ENCODE results near the gene SEC14L6.

The SEC14L6 gene

DNA sequence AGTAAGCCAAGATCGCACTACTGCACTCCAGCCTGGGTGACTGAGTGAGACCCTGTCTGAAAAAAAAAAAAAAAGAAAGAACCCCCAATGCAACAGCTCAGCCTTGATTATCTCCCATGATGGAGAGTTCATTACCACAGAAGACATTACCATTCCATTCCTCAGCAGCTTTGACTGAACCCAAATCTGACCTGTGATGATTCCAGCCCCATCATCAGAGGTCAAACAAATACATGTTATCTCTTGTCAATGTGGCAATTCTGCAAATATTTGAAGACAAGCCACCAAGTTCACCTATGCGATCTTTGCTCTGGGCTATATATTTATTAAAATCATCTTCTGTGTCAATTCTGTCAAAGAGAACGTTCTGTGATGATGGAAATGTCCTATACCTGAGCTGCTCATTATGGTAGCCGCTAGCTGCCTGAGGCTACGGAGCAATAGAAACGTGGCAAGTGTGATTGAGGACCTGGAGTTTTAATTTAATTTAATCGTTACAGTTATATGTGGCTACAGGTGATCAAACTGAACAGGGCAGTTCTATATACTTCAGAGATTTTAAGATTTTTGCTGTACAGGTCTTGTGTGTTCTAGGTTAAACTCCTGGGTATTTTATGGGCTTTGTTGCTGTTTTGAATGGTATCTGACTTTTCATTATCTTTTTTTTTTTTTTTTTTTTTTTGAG lies 48.9 kb downstream of the SEC14L6 start:
- no peak overlapping the region for H3K4me3 ChIP-seq (replicated peaks; ENCODE audit: low read depth, low read length)
- DNase-seq (ENCODE audit: extremely low read depth, low read depth): no peak
- TF ChIP-seq, protein P1, sequence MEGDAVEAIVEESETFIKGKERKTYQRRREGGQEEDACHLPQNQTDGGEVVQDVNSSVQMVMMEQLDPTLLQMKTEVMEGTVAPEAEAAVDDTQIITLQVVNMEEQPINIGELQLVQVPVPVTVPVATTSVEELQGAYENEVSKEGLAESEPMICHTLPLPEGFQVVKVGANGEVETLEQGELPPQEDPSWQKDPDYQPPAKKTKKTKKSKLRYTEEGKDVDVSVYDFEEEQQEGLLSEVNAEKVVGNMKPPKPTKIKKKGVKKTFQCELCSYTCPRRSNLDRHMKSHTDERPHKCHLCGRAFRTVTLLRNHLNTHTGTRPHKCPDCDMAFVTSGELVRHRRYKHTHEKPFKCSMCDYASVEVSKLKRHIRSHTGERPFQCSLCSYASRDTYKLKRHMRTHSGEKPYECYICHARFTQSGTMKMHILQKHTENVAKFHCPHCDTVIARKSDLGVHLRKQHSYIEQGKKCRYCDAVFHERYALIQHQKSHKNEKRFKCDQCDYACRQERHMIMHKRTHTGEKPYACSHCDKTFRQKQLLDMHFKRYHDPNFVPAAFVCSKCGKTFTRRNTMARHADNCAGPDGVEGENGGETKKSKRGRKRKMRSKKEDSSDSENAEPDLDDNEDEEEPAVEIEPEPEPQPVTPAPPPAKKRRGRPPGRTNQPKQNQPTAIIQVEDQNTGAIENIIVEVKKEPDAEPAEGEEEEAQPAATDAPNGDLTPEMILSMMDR (IDR thresholded peaks at IDR 0.05; ENCODE audit: low read depth, low read length, missing control alignments): no peak

DNA sequence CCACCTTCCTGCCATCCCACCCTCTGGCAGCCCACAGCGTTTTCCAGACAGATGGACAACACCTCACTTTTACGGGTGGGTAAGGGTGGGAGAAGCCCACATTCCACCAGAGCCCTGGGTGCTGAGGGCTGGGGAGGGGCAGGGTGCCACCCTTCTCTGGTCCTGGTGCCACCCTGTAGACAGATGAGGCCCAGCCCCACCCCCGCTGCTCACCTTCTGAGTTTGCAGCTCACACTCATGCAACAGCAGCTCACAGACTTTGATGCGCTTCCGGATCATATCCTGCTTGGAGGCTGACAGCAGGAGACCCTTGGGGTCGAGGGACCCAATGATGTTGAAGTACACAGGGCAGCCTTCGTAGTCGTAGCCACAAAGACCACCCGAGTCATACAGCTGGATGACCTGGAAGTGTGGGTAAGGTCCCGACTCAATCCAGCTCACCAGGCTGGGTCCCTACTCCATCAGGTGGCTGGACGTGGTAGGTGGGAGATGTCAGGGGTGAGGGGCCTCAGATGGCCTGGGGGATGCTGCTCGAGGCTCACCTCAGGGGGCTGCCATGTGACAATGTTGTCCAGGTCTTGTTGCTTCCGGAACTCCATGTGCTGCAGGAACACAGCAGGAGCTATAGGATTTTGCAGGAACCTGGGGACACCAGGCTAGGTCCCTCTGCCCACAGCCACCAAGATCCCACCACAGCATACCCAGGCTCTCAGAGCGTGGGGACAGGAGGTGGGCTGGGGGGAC lies 51.3 kb downstream of the SEC14L6 start:
- H3K4me3 ChIP-seq (replicated peaks; ENCODE audit: low read depth, low read length): no peak overlapping the region
- TF ChIP-seq, protein P1 (IDR thresholded peaks at IDR 0.05; ENCODE audit: low read depth, low read length, missing control alignments): no peak
- DNase-seq (ENCODE audit: extremely low read depth, low read depth): no peak

- TF ChIP-seq, protein P1 (IDR thresholded peaks at IDR 0.05; ENCODE audit: low read depth, low read length, missing control alignments): no peak
- no peak overlapping the region for H3K4me3 ChIP-seq (replicated peaks; ENCODE audit: low read depth, low read length)
- no peak for DNase-seq (ENCODE audit: extremely low read depth, low read depth)
Observed at GRCh38 chr22:30492144-30492543, 54.4 kb downstream of the SEC14L6 start.

DNA sequence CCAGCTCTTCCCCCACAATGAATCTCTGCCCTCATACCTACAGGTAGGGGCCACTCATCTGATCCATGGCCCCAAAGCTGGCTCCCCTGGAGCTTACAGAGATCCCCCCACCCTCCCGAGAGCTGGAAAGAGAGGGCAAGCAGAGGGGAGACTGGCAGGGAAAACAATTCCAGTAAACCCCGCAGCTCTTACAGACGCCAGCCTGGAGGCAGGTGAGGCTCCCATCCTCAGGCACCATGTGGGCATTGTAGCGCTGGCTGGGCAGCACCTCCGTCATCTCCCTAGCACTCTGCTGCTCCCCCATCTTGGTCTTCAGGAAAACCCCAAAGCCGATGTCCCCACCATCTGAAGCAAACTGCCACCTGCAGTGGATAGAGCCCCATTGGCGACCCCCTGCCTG lies 55.2 kb downstream of the SEC14L6 start:
- TF ChIP-seq, protein P1 (IDR thresholded peaks at IDR 0.05; ENCODE audit: low read depth, low read length, missing control alignments): no peak
- no peak for DNase-seq (ENCODE audit: extremely low read depth, low read depth)
- no peak overlapping the region for H3K4me3 ChIP-seq (replicated peaks; ENCODE audit: low read depth, low read length)

GRCh38 chr22:30490399-30490798 lies 56.1 kb downstream of the SEC14L6 start:
- H3K4me3 ChIP-seq (replicated peaks; ENCODE audit: low read depth, low read length): no peak overlapping the region
- DNase-seq (ENCODE audit: extremely low read depth, low read depth): no peak
- TF ChIP-seq, protein P1 (IDR thresholded peaks at IDR 0.05; ENCODE audit: low read depth, low read length, missing control alignments): peak; percentile 29

- no peak for DNase-seq (ENCODE audit: extremely low read depth, low read depth)
- no peak overlapping the region for H3K4me3 ChIP-seq (replicated peaks; ENCODE audit: low read depth, low read length)
- TF ChIP-seq, protein P1 (IDR thresholded peaks at IDR 0.05; ENCODE audit: low read depth, low read length, missing control alignments): no peak
Observed at GRCh38 chr22:30488121-30488520, 58.4 kb downstream of the SEC14L6 start.

Data from HFF-Myc (cell line).